HG03521 (cell line): ENCODE results near the gene AGR3.

Experiments
- ATAC-seq: cut with Tn5 transposase; IDR thresholded peaks from one replicate; pipeline ENCODE4 v1.9.1; 2021; ENCODE audit warnings: mild to moderate bottlenecking, moderate library complexity; ENCODE audit not compliant: unreplicated experiment

Gene AGR3

DNA sequence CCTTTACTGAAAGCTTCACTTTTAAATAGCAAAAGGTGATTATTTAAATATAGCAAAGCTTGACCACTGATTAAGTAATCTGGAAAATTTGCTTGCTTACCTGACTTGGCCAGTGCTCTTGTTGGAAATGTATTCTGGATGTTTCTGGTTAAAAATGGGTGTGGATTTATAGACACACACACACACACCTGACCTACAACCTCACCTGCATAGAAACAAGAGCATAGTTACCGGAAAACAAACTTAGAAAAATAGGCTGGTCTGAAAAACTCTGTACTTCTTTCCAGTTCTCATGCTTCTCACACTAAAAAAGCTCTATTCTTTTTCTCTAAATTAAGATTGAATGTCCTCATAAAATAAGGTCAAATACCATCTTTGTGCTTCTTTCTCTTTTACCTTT is at the start of gene AGR3:
AGR3 (minus strand) TSS at position 140 of the 400 bp plus-strand sequence. CDS start 3,365 bp downstream, outside the sequence.
- no peak for ATAC-seq

DNA sequence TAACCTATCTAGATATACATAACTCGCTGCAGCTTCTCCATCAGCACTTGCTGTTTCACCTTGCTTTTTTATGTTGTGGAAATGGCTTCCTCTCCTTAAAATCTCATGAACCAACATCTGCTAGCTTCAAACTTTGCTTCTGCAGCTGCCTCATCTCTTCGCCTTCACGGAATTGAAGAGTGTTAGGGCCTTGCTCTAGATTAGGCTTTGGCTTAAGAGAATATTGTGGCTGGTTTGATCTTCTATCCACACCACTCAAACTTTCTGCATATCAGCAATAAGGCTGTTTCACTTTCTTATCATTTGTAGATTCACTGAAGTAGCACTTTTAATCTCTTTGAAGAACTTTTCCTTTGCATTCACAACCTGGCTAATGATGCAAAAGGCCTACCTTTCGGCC is 49.2 kb upstream of the AGR3 start:
- ATAC-seq: no peak

DNA sequence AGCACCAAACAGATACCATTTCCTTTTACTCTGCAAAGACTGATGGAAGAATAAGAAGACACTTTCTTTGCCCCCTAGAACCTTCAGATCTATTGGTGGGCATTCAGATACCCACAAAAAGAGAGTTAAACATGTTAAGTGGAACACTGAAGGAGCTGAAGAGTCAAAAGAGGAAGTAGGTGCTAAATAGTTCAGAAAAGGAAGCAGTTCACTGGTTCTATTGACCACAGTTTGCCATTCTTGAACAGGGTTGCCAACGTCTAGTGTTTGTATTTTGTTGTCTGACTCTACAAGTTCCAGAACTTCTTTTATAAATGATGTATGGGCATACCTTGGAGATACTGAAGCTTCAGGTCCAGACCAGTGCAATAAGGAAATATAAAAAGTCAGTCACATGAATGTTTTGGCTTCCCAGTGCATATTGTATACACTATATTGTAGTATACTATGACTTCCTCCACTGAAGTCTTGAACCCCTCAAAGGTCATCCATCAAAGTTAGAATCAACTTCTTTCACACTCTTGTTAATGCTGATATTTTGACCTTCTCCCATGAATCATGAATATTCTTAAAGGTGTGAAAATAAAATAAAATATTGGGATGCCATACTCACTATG is 47.5 kb upstream of the AGR3 start:
- ATAC-seq: peak; percentile 89

DNA sequence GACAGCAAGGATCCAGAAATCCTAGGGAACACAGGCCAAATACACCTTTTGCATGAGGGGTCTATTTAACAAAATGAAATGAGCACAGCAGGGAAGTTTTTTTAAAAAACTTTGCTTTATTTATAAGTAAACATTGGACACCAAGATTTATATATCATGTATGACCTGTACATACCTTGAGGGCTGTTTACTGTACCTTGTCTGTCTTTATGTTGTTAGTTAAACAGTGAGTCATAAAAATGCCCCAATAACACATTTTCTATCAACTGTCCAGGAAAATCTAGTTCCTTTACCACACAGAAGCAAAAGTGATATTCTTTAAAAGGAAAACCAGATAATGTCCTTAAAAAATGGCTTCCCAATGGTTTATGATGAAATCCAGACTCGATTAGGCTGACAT is 45.1 kb upstream of the AGR3 start:
- no peak for ATAC-seq

DNA sequence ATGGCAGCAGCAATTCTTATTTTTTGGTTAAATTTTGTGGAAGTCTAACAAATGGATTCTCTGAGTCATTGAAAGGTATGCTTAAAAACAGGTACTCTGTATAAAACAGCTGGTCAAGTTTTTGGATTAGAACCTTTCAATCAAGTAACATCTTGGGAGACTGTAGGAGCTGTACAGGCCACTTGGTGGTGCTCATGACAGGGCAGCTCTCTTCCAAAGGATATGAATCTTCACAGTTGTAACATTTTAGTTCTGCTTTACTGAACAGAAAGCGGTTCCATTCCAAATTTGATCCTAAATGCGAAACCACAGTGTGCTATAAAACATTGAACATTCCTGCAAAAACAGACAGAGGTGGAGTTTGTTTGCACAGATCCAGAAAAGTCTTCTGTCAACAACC is 44.5 kb upstream of the AGR3 start:
- peak; percentile 40 for ATAC-seq

DNA sequence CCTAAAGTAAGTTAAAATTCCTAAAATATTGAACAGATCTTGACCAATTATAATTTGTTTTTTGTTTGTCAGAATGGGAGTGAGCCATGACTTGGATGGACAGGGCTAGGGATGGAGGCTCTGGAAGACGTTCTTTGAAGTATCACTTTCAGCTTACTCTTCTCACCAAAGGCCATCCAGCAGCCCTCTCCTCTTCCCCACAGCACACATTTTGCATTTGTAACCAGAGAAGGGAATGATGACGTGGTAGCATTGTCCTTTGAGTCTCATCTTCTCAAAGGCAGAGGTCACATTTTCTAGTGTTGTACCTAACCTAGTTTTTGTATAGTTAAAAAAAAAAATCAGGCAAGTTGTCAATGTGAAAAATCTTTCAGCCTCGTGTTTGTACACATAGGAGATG is 43.8 kb upstream of the AGR3 start:
- no peak for ATAC-seq

DNA sequence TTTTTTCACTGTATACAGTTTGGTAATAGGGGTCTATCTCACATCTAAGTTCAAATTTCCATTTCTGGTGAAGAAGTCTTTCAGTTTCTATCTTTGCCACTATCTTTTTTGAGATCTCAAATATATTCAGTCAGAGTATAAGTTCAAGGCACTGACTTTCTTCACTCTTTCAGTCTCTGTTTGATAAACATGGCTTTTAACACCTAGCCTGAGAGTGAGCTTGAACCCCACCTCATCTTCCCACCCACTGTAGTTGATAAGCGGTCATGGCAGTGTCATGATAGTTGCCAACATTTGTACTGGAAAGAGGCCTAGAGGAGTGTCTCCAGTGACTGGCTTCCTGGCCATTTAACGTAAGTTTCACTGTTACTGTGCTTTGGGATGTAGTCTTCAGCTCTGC is 41.2 kb upstream of the AGR3 start:
- ATAC-seq: no peak

DNA sequence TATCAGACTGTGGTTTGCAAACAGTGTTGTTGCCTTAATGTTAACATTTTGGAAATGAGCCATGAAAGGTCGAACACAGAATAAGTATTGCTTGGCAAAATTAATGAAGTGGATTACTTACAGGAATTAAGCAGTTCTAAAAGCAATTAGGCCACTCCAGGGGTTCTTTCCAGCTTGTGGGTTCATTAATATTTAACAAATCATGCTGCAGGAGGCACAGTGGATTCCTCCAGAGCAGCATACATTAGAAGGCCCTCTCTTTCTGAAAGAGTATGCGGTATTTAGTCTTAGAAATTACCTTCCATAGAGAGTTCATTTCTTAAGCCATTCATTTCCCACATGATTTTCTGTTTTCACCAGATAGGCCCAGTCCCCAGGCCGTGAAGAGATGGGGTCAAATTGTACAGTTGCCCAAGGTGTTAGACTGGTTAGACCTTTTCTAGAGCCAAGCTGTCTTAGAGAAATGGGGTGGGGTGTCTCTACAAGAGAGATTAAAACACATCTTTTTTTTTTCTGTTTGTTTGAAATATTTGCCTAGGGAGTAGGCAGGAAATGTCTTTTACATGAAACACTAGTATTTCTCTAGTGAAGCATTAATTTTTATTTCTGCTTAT is 40.0 kb upstream of the AGR3 start:
- no peak for ATAC-seq

DNA sequence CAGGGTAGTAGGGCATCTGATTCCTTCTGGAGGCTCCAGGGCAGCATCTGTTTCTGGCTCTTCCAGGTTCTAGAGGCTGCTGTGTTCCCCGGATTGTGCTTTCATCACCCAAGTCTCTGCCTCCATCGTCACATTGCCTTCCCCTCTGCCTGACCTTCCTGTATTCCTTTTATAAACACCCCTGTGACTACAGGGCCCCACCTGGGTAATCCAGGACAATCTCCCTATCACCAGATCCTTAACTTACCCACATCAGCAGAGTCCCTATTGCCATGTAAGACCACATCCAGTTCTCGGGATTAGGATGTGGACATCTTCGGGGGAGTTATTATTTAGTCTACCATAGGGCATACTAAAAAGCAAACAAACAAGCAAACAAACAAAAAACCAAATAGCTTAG is 39.4 kb upstream of the AGR3 start:
- ATAC-seq: no peak

DNA sequence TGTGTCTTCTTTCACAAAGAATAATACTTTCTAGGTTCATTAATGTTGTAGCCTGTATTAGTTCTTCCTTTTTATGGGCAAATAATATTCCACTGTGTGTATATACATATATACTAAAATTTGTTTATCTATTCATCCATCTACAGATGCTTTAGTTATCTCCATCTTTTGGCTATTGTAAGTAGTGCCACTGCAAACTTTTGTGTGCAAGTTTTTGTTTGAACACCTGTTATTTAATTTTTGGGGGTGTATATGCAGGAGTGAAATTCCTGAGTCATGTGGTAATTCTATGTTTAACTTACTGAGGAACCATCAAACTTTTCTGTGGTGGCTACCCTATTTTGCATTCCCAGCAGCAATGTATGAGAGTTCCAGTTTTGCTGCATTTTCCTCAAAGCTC is 37.7 kb upstream of the AGR3 start:
- no peak for ATAC-seq

DNA sequence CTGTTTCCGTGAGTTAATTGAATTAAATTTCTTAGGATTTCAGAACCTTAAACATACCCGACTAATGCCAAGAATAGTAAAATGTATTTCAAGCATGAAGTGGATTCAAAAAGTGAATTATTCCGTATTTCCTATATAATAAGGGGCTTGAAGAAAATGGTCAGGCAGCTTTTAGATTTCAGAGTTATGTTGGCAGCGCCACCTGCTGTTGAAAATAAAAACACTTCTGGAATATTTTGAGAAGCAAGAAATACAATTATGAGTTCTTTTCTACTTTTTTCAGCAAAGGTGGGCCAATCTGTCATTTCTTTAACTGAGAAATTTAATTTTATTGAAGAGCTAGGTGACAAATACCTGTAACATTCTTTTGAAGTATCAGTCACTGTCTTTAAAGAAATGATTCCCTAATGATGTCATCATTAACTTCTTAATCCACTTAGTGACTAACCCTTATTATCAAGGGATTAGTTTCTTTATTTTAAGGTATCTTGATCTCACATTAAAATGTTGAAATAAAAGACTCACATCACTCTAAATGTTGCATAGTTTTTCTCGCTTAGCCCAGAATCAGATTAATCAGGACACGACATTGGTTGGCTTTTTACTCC is 36.6 kb upstream of the AGR3 start:
- no peak for ATAC-seq

DNA sequence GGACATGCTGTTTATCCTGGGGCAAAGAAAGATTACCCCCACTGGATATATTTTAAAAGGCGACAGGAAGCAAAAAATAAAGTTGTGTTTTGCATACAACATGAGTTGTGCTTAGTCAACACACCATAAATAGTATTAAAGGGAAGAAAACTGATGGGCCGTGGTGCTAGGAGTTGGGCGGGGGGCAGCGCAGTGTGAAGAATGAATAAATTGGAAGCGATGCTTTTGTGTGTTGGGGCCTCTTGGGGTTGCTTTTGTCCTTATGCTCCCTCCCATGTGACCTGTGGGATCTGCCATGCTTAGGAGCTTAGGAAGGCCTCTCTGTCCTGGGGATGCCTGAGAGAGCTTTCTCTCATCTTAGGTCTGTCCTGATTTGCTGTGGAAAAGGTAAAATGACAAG is 35.0 kb upstream of the AGR3 start:
- no peak for ATAC-seq

DNA sequence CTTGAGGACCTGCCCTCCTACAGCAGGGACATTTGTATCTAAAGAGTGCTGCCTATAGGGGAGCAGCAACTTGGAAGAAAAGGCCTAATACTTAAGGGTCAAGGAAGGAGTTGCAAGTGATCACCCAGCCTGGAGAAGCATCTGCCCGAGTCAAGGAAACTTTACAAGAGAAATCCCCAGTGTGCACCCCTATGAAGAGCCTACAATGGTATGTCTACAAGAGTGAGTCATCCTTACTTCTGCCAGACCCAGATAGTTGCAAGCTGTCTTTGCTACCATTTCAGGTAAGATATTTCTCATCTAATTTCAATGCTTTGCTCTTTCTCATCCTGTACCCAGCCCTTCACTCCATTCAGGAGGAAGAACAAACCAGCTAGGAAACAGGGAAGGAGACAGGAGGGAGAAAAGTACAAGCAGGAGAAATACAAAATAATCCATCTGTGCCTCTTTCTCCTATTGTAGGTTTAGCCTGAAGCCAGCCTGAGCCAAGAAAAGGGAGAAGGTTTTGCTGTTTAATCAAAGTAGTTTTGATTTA is 34.4 kb upstream of the AGR3 start:
- no peak for ATAC-seq

DNA sequence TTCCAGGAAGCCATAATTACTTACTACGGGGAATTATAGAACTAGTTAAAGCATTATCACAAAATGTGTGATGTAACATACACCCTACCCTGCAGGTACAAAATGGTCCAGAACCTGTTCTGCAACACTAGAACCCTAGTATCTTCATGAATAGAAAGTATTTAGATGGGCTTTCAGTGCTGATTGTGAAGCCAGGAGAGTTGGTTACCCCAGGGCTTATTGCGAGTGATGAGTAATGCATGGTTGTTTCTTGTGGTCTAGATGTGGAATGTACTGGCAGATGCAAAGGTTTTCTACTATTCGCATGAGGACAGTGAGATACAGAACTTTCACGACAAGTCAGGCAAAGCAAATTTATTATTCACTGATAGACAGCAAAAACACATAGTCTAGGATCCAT is 33.6 kb upstream of the AGR3 start:
- ATAC-seq: no peak

DNA sequence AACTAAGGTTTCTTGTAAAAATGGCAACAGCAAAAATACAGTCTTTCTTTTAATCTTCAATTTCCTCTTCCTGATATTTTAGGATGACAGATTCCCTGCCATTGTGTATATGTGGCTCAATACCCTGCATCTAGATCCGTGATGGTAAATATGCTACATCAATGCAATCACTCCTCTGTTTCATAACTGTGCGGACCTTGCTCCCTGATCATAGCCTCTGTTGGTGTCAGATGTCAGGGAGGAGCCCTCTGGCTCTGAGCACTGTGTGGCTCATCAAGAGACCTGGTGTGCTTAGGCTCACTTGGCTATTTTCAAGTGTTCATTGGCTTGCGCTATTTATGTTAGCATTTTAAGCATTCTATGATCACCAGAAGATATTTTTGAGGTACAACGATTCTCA is 33.0 kb upstream of the AGR3 start:
- no peak for ATAC-seq

DNA sequence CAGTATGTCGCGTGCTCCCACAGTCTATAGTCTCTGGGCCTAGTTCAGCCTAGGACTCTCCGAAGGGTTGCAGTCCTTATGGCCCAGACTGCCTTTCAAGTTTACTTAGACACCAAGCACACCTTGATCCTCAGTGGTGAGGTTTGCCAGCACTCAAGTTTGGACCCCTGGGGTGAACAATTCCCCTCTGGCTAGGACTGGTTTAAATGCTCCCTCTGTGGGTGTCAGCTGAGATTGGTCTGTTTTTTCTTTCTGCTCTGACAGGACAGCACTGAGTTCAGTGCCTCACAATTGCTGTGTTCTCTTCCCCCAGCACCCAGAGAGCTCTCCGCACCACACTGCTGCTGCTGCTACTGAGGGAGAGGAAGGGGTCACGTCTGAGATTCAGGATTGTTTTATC is 31.9 kb upstream of the AGR3 start:
- no peak for ATAC-seq

DNA sequence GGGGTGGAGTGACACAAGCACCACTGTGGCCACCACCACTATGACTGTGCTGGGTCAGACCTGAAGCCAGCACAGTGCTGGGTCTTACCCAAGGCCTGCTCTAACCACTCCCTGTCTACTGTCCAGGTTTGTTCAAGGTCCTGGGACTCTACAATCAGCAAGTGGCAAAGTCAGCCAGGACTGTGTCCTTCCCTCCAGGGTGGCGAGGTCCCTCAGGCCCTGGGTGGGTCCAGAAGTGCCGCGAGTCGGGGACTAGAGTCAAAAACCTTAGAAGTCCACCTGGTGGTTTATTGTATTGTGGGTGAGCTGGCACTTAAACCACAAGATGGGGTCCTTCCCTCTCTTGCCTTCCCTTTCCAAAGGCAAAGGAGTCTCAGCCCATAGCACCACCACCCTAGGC is 30.8 kb upstream of the AGR3 start:
- no peak for ATAC-seq

DNA sequence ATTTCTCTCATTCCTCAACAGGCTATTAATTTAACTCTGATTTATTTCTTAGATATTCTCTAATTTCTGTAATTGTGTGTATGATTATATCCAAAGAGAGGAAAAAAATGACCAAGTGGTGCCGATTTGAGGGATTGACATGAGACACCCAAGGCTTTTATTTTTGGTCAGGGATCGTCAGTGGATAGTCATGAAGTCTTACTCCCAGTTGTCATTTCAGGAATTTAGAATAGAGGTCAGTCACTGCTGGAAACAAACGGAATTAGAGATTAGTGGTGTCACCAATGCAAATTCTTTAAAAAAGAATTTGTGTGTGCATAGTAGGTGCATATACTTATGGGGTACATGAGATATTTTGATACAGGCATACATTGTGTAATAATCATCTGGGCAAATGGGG is 26.8 kb upstream of the AGR3 start:
- ATAC-seq: no peak

DNA sequence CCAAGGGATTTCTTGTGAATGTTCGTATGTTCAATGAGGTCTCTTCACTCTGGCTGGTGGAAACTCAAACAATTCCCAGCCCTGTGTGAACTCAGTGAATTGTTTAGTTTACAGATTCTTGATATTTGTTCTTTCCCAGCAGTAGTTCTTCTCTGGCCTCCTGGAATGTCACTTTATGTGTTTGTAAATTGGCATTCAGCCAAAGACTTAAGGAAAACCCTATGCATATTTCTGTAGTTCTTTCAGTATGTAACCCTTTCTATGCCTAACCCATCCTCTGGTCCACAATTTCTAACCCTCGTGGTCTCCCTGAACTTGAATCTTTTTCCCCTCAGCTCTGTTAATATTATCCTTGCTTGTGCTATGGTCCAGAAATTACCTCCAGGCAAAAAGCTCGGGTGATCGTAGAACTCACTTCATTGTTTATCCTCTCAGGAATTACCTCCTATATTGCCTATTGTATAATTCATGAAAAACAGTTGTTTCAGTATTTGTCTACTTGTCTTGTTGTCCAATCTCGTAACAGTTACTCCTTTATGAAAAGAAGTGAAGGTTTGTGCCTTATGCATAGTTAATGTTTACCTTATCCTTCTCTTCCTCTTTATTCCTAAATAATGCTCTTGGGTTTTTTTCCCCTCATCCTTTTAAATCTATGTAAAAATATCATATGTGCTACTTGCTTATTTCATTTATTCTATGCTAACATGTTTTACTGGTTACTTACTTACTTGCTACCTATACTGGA is 23.7 kb upstream of the AGR3 start:
- no peak for ATAC-seq

DNA sequence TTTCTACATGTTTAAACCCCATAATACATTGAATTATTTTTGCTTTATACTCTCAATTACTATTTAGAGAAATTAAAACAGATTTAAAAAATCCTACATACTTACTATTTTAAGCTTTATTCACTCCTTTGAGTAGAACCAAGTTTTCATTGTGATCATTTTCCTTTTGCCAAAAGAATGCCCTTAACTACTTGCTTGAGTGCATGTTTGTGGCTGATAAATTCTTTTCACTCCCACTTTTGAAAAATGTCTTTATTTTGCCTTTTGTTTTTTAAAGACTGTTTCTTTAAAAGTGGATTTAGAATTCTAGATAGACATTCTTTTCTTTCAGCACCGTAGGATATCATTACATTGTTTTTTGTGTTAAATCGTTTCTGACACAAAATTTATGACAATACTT is 22.3 kb upstream of the AGR3 start:
- ATAC-seq: no peak

DNA sequence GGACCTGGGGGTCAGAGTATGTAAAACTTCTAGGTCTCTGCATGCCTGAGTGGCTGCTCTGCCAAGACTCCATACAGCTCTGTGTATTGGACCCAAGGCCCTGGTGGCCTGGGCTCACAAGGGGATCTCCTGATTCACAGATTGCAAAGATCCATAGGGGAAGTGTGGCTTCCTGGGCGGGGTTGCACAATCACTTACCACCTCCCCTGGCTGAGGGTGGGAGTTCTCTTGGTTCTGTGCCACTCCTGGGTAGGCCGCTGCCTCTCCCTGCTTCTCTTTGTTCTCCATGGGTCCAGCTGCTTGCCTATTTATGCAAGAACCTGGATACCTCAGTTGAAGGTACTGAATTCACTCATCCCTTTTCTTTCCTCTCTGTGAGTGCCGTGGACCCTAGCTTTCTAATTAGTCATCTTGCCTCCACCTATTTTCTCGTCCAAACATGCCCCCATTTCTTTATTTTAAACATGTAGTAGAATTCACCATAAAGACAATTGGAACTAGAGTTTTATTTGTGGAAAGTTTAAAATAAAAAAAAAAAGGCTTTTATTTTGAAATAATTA is 18.5 kb upstream of the AGR3 start:
- no peak for ATAC-seq
